PC-3 (cell line): Measurements from ENCODE around the gene SAP30BP.
"Not testable (repeated sequence)": the region's sequence is repeated elsewhere in the genome, so short reads cannot be mapped to it uniquely, and the experiment has no call there.

ENCODE experiments used
- CTCF ChIP-seq: fragments of 300-600 bp; sonication (generic); conservative IDR thresholded peaks from 2 replicates; pipeline ENCODE4 v1.5.1; 2017; ENCODE audit warnings: antibody characterized with exemption, low read depth, mild to moderate bottlenecking, low read length
- EZH2 ChIP-seq: fragments of 300-600 bp; sonication (generic); IDR thresholded peaks from one replicate; pipeline ENCODE4 v1.6.1; 2017; ENCODE audit warnings: antibody characterized with exemption, mild to moderate bottlenecking, low read length; ENCODE audit not compliant: unreplicated experiment
- EZH2phosphoT487 ChIP-seq: fragments of 300-600 bp; sonication (generic); IDR thresholded peaks from 2 replicates; pipeline ENCODE4 v1.6.1; 2018; ENCODE audit warnings: mild to moderate bottlenecking, antibody characterized with exemption, low read length, borderline replicate concordance

DNA sequence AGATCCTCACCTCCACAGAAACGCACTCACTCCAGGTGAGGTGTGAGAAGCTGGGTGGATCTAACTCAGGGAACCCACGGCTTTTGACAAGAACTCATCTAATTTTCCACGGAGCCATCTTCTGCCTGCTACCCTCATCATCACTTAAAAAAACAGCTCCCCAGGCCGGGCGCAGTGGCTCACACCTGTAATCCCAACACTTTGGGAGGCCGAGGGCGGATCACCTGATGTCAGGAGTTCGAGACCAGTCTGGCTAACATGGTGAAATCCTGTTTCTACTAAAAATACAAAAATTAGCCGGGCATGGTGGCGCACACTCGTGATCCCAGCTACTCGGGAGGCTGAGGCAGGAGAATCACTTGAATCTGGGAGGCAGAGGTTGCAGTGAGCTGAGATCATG is 29.1 kb upstream of the SAP30BP start:
- TF ChIP-seq EZH2phosphoT487, EZH2, CTCF: not testable (repeated sequence)
